Measurements from ENCODE around the gene TASL.

- TF ChIP-seq CTCF (IDR thresholded peaks at IDR 0.05; ENCODE audit: control extremely low read depth in 1 of 3, insufficient read depth in 1 of 3, low read depth in 1 of 3, low read length in 3 of 3) (no peak), TAF1 (IDR thresholded peaks at IDR 0.05; ENCODE audit: low read depth, low read length) (no peak), RBBP5 (IDR thresholded peaks at IDR 0.05; ENCODE audit: borderline replicate concordance, low read depth, low read length) (no peak), ASH2L (IDR thresholded peaks at IDR 0.05; ENCODE audit: low read length) (no peak), HDAC2 (IDR thresholded peaks at IDR 0.05; ENCODE audit: borderline replicate concordance in 1 of 2, low read depth in 2 of 2, low read length in 2 of 2) (no peak), EP300 (IDR thresholded peaks at IDR 0.05; ENCODE audit: borderline replicate concordance in 1 of 2, low read depth in 2 of 2, low read length in 2 of 2) (no peak), SAP30 (IDR thresholded peaks at IDR 0.05; ENCODE audit: insufficient read depth, insufficient replicate concordance, low read length) (no peak)
Measured at GRCh38 chrX:30607155-30607554, 29.6 kb upstream of the TASL start.
